ENCODE data around the gene NEK6. TPM values are rescaled to one million over a fixed set of nuclear protein-coding genes. Genes with fewer than 3 reads are reported as not detected.

The NEK6 gene
- total RNA-seq, 2 donors from 2014 or later: 3.1 to 5.4 TPM

GRCh38 chr9:124334568-124335319 is 77.0 kb downstream of the NEK6 start:
- Mint-ChIP-seq H3K9me3 (no peaks in the 10 kb centered on the region), H3K27ac (no peak overlapping the region), H3K36me3 (peaks cover 4 to 8% of the 10 kb centered on the region in 2 donors)
- no peak for ATAC-seq
- DNase-seq (ENCODE audit: low spot score in 2 of 2): no peak

- DNase-seq (ENCODE audit: low spot score in 2 of 2): no peak
- ATAC-seq: no peak
- Mint-ChIP-seq H3K9me3 (no peaks in the 10 kb centered on the region), H3K36me3 (peaks cover 4 to 8% of the 10 kb centered on the region in 2 donors), H3K27ac (no peak overlapping the region)
Measured at GRCh38 chr9:124335320-124335707, 77.6 kb downstream of the NEK6 start.

GRCh38 chr9:124337562-124337961 is 79.8 kb downstream of the NEK6 start:
- Mint-ChIP-seq H3K9me3 (no peaks in the 10 kb centered on the region), H3K36me3 (peaks cover 4 to 8% of the 10 kb centered on the region in 2 donors), H3K27ac (no peak overlapping the region)
- DNase-seq (ENCODE audit: low spot score in 2 of 2) (no peak), ATAC-seq (no peak)

GRCh38 chr9:124339603-124340146 is 81.9 kb downstream of the NEK6 start:
- H3K9me3 Mint-ChIP-seq: no peaks in the 10 kb centered on the region
- peaks cover 4 to 8% of the 10 kb centered on the region in 2 donors for H3K36me3 Mint-ChIP-seq
- ATAC-seq (no peak), DNase-seq (ENCODE audit: low spot score in 2 of 2) (no peak)
- no peak overlapping the region for H3K27ac Mint-ChIP-seq

GRCh38 chr9:124340219-124341069 is 82.7 kb downstream of the NEK6 start:
- DNase-seq (ENCODE audit: low spot score in 2 of 2) (no peak), ATAC-seq (peak in 1 of 2 donors; percentile 21)
- Mint-ChIP-seq H3K36me3 (peaks cover 4 to 8% of the 10 kb centered on the region in 2 donors), H3K9me3 (no peaks in the 10 kb centered on the region), H3K27ac (no peak overlapping the region)

- H3K9me3 Mint-ChIP-seq: no peaks in the 10 kb centered on the region
- ATAC-seq: no peak
- H3K36me3 Mint-ChIP-seq: peaks cover 4 to 8% of the 10 kb centered on the region in 2 donors
- no peak for DNase-seq (ENCODE audit: low spot score in 2 of 2)
- H3K27ac Mint-ChIP-seq: peak overlapping the region; percentile 12 to 29
Measured at GRCh38 chr9:124341455-124342170, 83.9 kb downstream of the NEK6 start.

- DNase-seq (ENCODE audit: low spot score in 2 of 2) (no peak), ATAC-seq (no peak)
- peak overlapping the region in 1 of 2 donors; percentile 12 for H3K27ac Mint-ChIP-seq
- peaks cover 4 to 8% of the 10 kb centered on the region in 2 donors for H3K36me3 Mint-ChIP-seq
- H3K9me3 Mint-ChIP-seq: no peaks in the 10 kb centered on the region
Measured at GRCh38 chr9:124342402-124342775, 84.6 kb downstream of the NEK6 start.

GRCh38 chr9:124342776-124343485 is 85.2 kb downstream of the NEK6 start:
- no peaks in the 10 kb centered on the region for H3K9me3 Mint-ChIP-seq
- ATAC-seq: no peak
- H3K36me3 Mint-ChIP-seq: peaks cover 4 to 8% of the 10 kb centered on the region in 2 donors
- H3K27ac Mint-ChIP-seq: peak overlapping the region; percentile 12
- DNase-seq (ENCODE audit: low spot score in 2 of 2): no peak

GRCh38 chr9:124343533-124344290 is 86.0 kb downstream of the NEK6 start:
- no peak for ATAC-seq

GRCh38 chr9:124344291-124345050 is 86.7 kb downstream of the NEK6 start:
- H3K36me3 Mint-ChIP-seq: no peaks in the 10 kb centered on the region
- ATAC-seq (no peak), DNase-seq (ENCODE audit: low spot score in 2 of 2) (no peak)
- H3K9me3 Mint-ChIP-seq: no peaks in the 10 kb centered on the region
- H3K27ac Mint-ChIP-seq: no peak overlapping the region

More at GRCh38 chr9:124343533-124344290, 86.0 kb downstream of the NEK6 start:
- peaks cover under 1% of the 10 kb centered on the region in 2 donors for H3K36me3 Mint-ChIP-seq
- H3K9me3 Mint-ChIP-seq: no peaks in the 10 kb centered on the region
- H3K27ac Mint-ChIP-seq: no peak overlapping the region
- DNase-seq (ENCODE audit: low spot score in 2 of 2): no peak

GRCh38 chr9:124345063-124345462 is 87.3 kb downstream of the NEK6 start:
- DNase-seq (ENCODE audit: low spot score in 2 of 2) (no peak), ATAC-seq (no peak)
- Mint-ChIP-seq H3K36me3 (no peaks in the 10 kb centered on the region), H3K9me3 (no peaks in the 10 kb centered on the region), H3K27ac (no peak overlapping the region)

GRCh38 chr9:124345751-124346281 is 88.1 kb downstream of the NEK6 start:
- no peak overlapping the region for H3K27ac Mint-ChIP-seq
- ATAC-seq (no peak), DNase-seq (ENCODE audit: low spot score in 2 of 2) (no peak)
- H3K36me3 Mint-ChIP-seq: no peaks in the 10 kb centered on the region
- no peaks in the 10 kb centered on the region for H3K9me3 Mint-ChIP-seq

GRCh38 chr9:124346347-124347163 is 88.8 kb downstream of the NEK6 start:
- DNase-seq (ENCODE audit: low spot score in 2 of 2) (no peak), ATAC-seq (no peak)
- Mint-ChIP-seq H3K27ac (no peak overlapping the region), H3K9me3 (no peaks in the 10 kb centered on the region), H3K36me3 (no peaks in the 10 kb centered on the region)

Data from activated naive CD4-positive, alpha-beta T cell treated with anti-CD3 and anti-CD28 coated beads, Interleukin-2, amount 50 U/mL, for 72 hours (primary cell).